Activated B cell treated with CpG ODN at 0.5 μM for 24 hours (primary cell): ENCODE results near the gene HDAC5. TPM values are rescaled to one million over a fixed set of nuclear protein-coding genes. Genes with fewer than 3 reads are reported as not detected.
A peak's percentile ranks its signal among the peaks of the same experiment; 100 is the strongest.

Experiments used
- ATAC-seq: fragments of 200-7000 bp; cut with Tn5 transposase; one replicate; pipeline ENCODE4 v1.10.0; 2021; ENCODE audit warnings: low read depth, mild to moderate bottlenecking, moderate library complexity
- CTCF ChIA-PET: fragments of 350-600 bp; sonication (Branson Sonifier 250); formaldehyde crosslinking; loops from one replicate; lab custom pipeline; 2021; ENCODE audit warnings: antibody characterized with exemption; lab: Charles Lee
- POLR2A ChIA-PET: fragments of 350-600 bp; sonication (Branson Sonifier 250); formaldehyde crosslinking; loops from one replicate; lab custom pipeline; 2021; ENCODE audit warnings: antibody characterized with exemption; lab: Charles Lee
- DNase-seq: peaks from one replicate; pipeline ENCODE4 v3.0.0; 2022
- H3K27ac Mint-ChIP-seq: one replicate; pipeline ENCODE4 v1.8.0; 2020; ENCODE audit warnings: mixed read lengths
- H3K27me3 Mint-ChIP-seq: one replicate; pipeline ENCODE4 v1.8.0; 2021; ENCODE audit warnings: mixed read lengths
- H3K36me3 Mint-ChIP-seq: one replicate; pipeline ENCODE4 v1.8.0; 2021; ENCODE audit warnings: low read depth, mixed read lengths
- H3K4me1 Mint-ChIP-seq: one replicate; pipeline ENCODE4 v1.8.0; 2021; ENCODE audit warnings: mixed read lengths
- H3K4me3 Mint-ChIP-seq: one replicate; pipeline ENCODE4 v1.8.0; 2020; ENCODE audit warnings: mild to moderate bottlenecking, mixed read lengths
- H3K9me3 Mint-ChIP-seq: one replicate; pipeline ENCODE4 v1.8.0; 2020; ENCODE audit warnings: mixed read lengths
- CTCF ChIP-seq: fragments of 200-600 bp; IDR thresholded peaks from one replicate; pipeline ENCODE4 v1.8.0; 2022; ENCODE audit warnings: antibody characterized with exemption, mild to moderate bottlenecking
- intact Hi-C: fragments of 100-400 bp; cut with micrococcal nuclease; formaldehyde crosslinking; loops from one replicate; pipeline ENCODE4 v1.15.1; 2024
- total RNA-seq: library from RNA; stranded (reverse); gene quantifications from 2 replicates; pipeline ENCODE4 v1.2.3, GENCODE V29; 2022

The HDAC5 gene
- 28.4 and 35.1 TPM in 2 replicates for total RNA-seq

GRCh38 chr17:44123356-44124117 lies at the start of gene HDAC5:
HDAC5 (minus strand) TSS chr17:44123641; CDS start chr17:44117515, 6,126 bp downstream.
- H3K9me3 Mint-ChIP-seq, result no peaks in the 10 kb centered on the region
- no peak for TF ChIP-seq CTCF
- ATAC-seq (peak; percentile 96), DNase-seq (peak; percentile 95)
- peak within 1 kb of the TSS; percentile 95 for H3K4me3 Mint-ChIP-seq
- intact Hi-C loops, result loop anchor here (1.0 to 5.0 kb wide), 10 partner anchors 18 to 379 kb away; partner anchors contain the start of genes G6PC3, GPATCH8, GRN and HROB
- H3K36me3 Mint-ChIP-seq, result peaks cover 12% of the 10 kb centered on the region
- H3K4me1 Mint-ChIP-seq, result peaks cover 49% of the 10 kb centered on the region
- peak within 1 kb of the TSS; percentile 97 for H3K27ac Mint-ChIP-seq
- no peaks in the 10 kb centered on the region for H3K27me3 Mint-ChIP-seq
- ChIA-PET POLR2A (interaction anchor here (0.6 to 3.2 kb wide), 25 partner anchors 8 to 808 kb away, joined by 3 to 30 read pairs (median 4); partner anchors contain the start of genes ATXN7L3, DHX8, G6PC3 and LSM12), CTCF (interaction anchor here (0.6 to 1.3 kb wide), 11 partner anchors 9 to 231 kb away, joined by 3 to 7 read pairs (median 3); partner anchors contain the start of genes GRN and UBTF)

GRCh38 chr17:44171931-44172455 lies 48.6 kb upstream of the HDAC5 start:
- Mint-ChIP-seq H3K9me3 (no peaks in the 10 kb centered on the region), H3K4me3 (no peak overlapping the region), H3K4me1 (peaks cover 9% of the 10 kb centered on the region), H3K36me3 (peaks cover 14% of the 10 kb centered on the region), H3K27me3 (no peaks in the 10 kb centered on the region), H3K27ac (no peak overlapping the region)
- no peak for ATAC-seq
- POLR2A ChIA-PET, result interaction anchor here (0.5 kb wide), 1 partner anchor 46 kb away, joined by 3 read pairs; no protein-coding TSS in a partner anchor
- no peak for DNase-seq
- CTCF ChIA-PET, result no interaction called here
- no peak for TF ChIP-seq CTCF
- intact Hi-C loops, result no loop called here

GRCh38 chr17:44170499-44171201 lies 47.2 kb upstream of the HDAC5 start, which contains the start of gene ASB16:
ASB16 (plus strand) TSS chr17:44170704; CDS start chr17:44170790, 86 bp downstream.
- no peak for DNase-seq
- intact Hi-C loops, result no loop called here
- TF ChIP-seq CTCF, result no peak
- Mint-ChIP-seq H3K4me1 (peaks cover 9% of the 10 kb centered on the region), H3K27ac (no peak within 1 kb of the TSS), H3K9me3 (no peaks in the 10 kb centered on the region), H3K27me3 (no peaks in the 10 kb centered on the region), H3K4me3 (no peak within 1 kb of the TSS), H3K36me3 (peaks cover 5% of the 10 kb centered on the region)
- ATAC-seq, result no peak
- POLR2A ChIA-PET, result no interaction called here
- CTCF ChIA-PET, result no interaction called here

- H3K4me3 Mint-ChIP-seq, result no peak overlapping the region
- DNase-seq, result no peak
- ChIA-PET CTCF (no interaction called here), POLR2A (no interaction called here)
- H3K27ac Mint-ChIP-seq, result no peak overlapping the region
- no peak for ATAC-seq
- intact Hi-C loops, result no loop called here
- H3K9me3 Mint-ChIP-seq, result no peaks in the 10 kb centered on the region
- no peak for TF ChIP-seq CTCF
- peaks cover 2% of the 10 kb centered on the region for H3K36me3 Mint-ChIP-seq
- peaks cover 9% of the 10 kb centered on the region for H3K4me1 Mint-ChIP-seq
- no peaks in the 10 kb centered on the region for H3K27me3 Mint-ChIP-seq
Observed at GRCh38 chr17:44170135-44170498, 46.7 kb upstream of the HDAC5 start.
